Vagina (tissue), 2 donors: Measurements from ENCODE around the gene CASD1.

Experiments used
- POLR2A ChIP-seq, 2 donors: fragments of 450-650 bp; IDR thresholded peaks; one replicate each; pipeline ENCODE4 v1.6.1; 2017; ENCODE audit warnings: antibody characterized with exemption in 2 of 2, mild to moderate bottlenecking in 2 of 2, moderate library complexity in 2 of 2
- TF ChIP-seq, protein P1 (sequence below), 3 experiments: fragments of 450-650 bp in 2 of 3; fragments of 200-600 bp in 1 of 3; sonication (generic) in 1 of 3; IDR thresholded peaks; one replicate each; pipeline ENCODE4 v1.5.1; 2017 to 2019; ENCODE audit warnings: antibody characterized with exemption in 3 of 3, mild to moderate bottlenecking in 2 of 3, moderate library complexity in 2 of 3

DNA sequence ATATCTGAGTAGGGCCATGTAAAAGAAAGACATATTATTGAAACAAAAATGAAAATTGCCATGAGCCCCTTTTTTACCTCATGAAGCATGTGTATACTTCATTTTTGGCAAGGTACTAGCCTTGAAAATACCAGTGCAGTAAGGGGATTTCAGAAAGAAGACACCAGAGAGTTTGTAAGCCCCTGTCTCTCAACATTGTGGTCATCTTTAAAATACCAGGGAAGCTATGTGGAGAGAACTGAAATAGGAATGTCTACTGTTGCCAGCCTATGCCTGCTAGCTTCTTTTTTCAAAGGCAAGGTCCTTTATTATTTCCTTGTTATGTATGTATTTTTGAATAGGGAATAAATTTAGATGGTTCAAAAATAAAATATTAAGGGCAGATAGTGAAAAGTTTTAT, 57.8 kb downstream of the CASD1 start:
- TF ChIP-seq, protein P1, sequence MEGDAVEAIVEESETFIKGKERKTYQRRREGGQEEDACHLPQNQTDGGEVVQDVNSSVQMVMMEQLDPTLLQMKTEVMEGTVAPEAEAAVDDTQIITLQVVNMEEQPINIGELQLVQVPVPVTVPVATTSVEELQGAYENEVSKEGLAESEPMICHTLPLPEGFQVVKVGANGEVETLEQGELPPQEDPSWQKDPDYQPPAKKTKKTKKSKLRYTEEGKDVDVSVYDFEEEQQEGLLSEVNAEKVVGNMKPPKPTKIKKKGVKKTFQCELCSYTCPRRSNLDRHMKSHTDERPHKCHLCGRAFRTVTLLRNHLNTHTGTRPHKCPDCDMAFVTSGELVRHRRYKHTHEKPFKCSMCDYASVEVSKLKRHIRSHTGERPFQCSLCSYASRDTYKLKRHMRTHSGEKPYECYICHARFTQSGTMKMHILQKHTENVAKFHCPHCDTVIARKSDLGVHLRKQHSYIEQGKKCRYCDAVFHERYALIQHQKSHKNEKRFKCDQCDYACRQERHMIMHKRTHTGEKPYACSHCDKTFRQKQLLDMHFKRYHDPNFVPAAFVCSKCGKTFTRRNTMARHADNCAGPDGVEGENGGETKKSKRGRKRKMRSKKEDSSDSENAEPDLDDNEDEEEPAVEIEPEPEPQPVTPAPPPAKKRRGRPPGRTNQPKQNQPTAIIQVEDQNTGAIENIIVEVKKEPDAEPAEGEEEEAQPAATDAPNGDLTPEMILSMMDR (IDR thresholded peaks at IDR 0.05), result no peak
- no peak for TF ChIP-seq POLR2A (IDR thresholded peaks at IDR 0.05)
